ENCODE data around the gene ENAH. TPM values are rescaled to one million over a fixed set of nuclear protein-coding genes. Genes with fewer than 3 reads are reported as not detected.

The ENAH gene
- total RNA-seq, 1 donor from 2014 or later, result 749 TPM

DNA sequence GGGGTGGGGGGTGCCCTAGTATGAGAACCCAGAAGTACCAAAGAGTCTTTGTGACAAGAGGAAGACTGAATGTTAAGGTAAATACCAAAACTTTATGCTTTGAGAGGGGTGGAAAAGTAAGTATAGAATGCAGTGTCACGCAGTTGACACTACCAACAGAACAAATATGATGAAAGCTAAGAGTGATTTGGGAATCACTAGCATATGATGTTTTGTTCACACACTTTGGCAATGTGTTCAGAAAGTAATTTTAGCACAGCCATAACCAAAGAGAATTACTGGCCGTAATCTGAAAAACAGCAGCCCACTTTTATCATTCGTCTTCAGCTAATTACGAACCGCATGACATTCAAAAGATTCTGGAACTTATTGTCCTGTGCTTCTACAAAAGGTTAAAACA lies 59.5 kb downstream of the ENAH start:
- Mint-ChIP-seq H3K27me3 (ENCODE audit: low read depth, unreplicated experiment) (no peaks in the 10 kb centered on the region), H3K9me3 (ENCODE audit: unreplicated experiment) (no peaks in the 10 kb centered on the region), H3K4me1 (ENCODE audit: low read depth, unreplicated experiment) (peaks cover 61% of the 10 kb centered on the region), H3K36me3 (ENCODE audit: low read depth, unreplicated experiment) (peaks cover 10% of the 10 kb centered on the region), H3K27ac (ENCODE audit: unreplicated experiment) (no peak overlapping the region), H3K4me3 (ENCODE audit: unreplicated experiment) (no peak overlapping the region)
- Histone ChIP-seq H3K27me3 (ENCODE audit: insufficient read depth, low read length) (no peaks in the 10 kb centered on the region), H3K36me3 (ENCODE audit: insufficient read depth, low read length) (peaks cover 6% of the 10 kb centered on the region), H4K20me1 (ENCODE audit: insufficient read depth, low read length) (peaks cover 97% of the 10 kb centered on the region), H3K9me3 (ENCODE audit: insufficient read depth, low read depth, low read length) (no peaks in the 10 kb centered on the region), H3K4me2 (ENCODE audit: low read length) (no peak overlapping the region), H3K4me3 (ENCODE audit: insufficient read depth, low read depth, low read length) (no peak overlapping the region), H2AFZ (ENCODE audit: low read depth, low read length) (no peak overlapping the region), H3K27ac (ENCODE audit: low read depth, low read length) (no peak overlapping the region), H3K9ac (ENCODE audit: low read length) (no peak overlapping the region), H3K4me1 (ENCODE audit: insufficient read depth, low read length) (no peaks in the 10 kb centered on the region), H3K79me2 (ENCODE audit: insufficient read depth, low read length) (peaks cover 97% of the 10 kb centered on the region)
- FAIRE-seq, result no peak
- no peak for DNase-seq (ENCODE audit: low read depth)
- no peak for TF ChIP-seq EZH2 (IDR thresholded peaks at IDR 0.05; ENCODE audit: insufficient read depth, low read length)
- TF ChIP-seq, protein P1, sequence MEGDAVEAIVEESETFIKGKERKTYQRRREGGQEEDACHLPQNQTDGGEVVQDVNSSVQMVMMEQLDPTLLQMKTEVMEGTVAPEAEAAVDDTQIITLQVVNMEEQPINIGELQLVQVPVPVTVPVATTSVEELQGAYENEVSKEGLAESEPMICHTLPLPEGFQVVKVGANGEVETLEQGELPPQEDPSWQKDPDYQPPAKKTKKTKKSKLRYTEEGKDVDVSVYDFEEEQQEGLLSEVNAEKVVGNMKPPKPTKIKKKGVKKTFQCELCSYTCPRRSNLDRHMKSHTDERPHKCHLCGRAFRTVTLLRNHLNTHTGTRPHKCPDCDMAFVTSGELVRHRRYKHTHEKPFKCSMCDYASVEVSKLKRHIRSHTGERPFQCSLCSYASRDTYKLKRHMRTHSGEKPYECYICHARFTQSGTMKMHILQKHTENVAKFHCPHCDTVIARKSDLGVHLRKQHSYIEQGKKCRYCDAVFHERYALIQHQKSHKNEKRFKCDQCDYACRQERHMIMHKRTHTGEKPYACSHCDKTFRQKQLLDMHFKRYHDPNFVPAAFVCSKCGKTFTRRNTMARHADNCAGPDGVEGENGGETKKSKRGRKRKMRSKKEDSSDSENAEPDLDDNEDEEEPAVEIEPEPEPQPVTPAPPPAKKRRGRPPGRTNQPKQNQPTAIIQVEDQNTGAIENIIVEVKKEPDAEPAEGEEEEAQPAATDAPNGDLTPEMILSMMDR (IDR thresholded peaks at IDR 0.05; ENCODE audit: insufficient read depth, low read depth, low read length), result no peak

DNA sequence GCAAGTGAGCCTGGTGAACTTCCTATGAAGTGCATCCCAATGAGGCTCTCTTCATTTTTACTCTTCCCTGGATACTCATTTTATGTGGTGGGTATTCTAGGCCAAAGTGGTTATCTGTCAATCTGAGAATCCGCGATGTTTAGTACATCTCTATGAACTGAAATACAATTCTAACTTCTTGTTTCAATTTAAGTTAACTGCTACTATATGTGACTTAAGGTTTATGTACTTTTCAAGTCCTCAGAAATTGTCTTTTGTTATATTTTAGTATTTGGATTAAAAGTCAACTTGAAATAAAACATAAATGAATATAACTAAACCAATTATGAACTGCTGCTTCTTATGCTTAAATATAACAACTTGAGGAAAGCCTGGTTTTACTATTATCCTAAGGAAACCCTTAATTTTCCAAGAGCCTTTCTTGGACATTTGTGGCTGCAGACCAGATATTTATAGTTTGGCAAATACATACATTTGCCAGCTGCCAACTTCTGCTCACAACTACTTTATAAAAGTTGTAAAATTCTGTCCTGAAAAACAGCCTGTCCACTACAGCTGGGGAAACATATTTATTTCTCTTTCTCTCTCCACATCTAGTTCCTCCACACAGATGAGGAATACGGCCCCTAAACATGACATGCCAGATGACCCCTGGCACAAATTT lies 60.4 kb downstream of the ENAH start:
- Histone ChIP-seq H3K4me1 (ENCODE audit: insufficient read depth, low read length) (no peaks in the 10 kb centered on the region), H3K36me3 (ENCODE audit: insufficient read depth, low read length) (peaks cover 6% of the 10 kb centered on the region), H4K20me1 (ENCODE audit: insufficient read depth, low read length) (peaks cover 97% of the 10 kb centered on the region), H3K4me2 (ENCODE audit: low read length) (no peak overlapping the region), H3K9me3 (ENCODE audit: insufficient read depth, low read depth, low read length) (no peaks in the 10 kb centered on the region), H2AFZ (ENCODE audit: low read depth, low read length) (no peak overlapping the region), H3K4me3 (ENCODE audit: insufficient read depth, low read depth, low read length) (no peak overlapping the region), H3K27ac (ENCODE audit: low read depth, low read length) (no peak overlapping the region), H3K27me3 (ENCODE audit: insufficient read depth, low read length) (no peaks in the 10 kb centered on the region), H3K9ac (ENCODE audit: low read length) (no peak overlapping the region), H3K79me2 (ENCODE audit: insufficient read depth, low read length) (peaks cover 97% of the 10 kb centered on the region)
- Mint-ChIP-seq H3K9me3 (ENCODE audit: unreplicated experiment) (no peaks in the 10 kb centered on the region), H3K4me1 (ENCODE audit: low read depth, unreplicated experiment) (peaks cover 61% of the 10 kb centered on the region), H3K36me3 (ENCODE audit: low read depth, unreplicated experiment) (peaks cover 14% of the 10 kb centered on the region), H3K27ac (ENCODE audit: unreplicated experiment) (peak overlapping the region; percentile 63), H3K4me3 (ENCODE audit: unreplicated experiment) (peak overlapping the region; percentile 35), H3K27me3 (ENCODE audit: low read depth, unreplicated experiment) (no peaks in the 10 kb centered on the region)
- TF ChIP-seq, protein P1 (IDR thresholded peaks at IDR 0.05; ENCODE audit: insufficient read depth, low read depth, low read length), result no peak
- TF ChIP-seq EZH2 (IDR thresholded peaks at IDR 0.05; ENCODE audit: insufficient read depth, low read length), result no peak
- DNase-seq (ENCODE audit: low read depth), result no peak
- FAIRE-seq, result no peak

DNA sequence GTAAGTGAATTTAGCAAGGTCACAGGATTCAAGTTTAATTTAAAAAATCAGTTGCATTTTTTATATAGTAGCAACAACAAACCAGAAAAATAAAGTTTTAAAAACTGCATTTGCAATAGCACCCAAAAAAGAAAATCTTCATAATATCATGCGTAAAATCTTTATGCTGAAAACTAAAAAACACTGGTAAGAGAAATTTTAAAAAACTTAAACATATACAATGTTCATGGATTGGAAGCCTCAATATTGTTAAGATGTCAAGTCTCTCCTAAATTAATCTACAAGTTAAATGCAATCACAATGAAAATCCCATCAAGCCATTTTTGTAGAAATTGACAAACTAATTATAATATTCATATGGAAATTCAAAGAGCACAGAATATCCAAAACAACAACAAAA lies 65.6 kb downstream of the ENAH start:
- peak overlapping the region; percentile 69 for H3K4me3 Mint-ChIP-seq (ENCODE audit: unreplicated experiment)
- no peak overlapping the region for H3K27ac ChIP-seq (ENCODE audit: low read depth, low read length)
- H4K20me1 ChIP-seq (ENCODE audit: insufficient read depth, low read length), result peaks cover 98% of the 10 kb centered on the region
- H3K36me3 ChIP-seq (ENCODE audit: insufficient read depth, low read length), result no peaks in the 10 kb centered on the region
- no peaks in the 10 kb centered on the region for H3K9me3 ChIP-seq (ENCODE audit: insufficient read depth, low read depth, low read length)
- H3K9ac ChIP-seq (ENCODE audit: low read length), result no peak overlapping the region
- peaks cover 49% of the 10 kb centered on the region for H3K4me1 Mint-ChIP-seq (ENCODE audit: low read depth, unreplicated experiment)
- no peak for DNase-seq (ENCODE audit: low read depth)
- no peaks in the 10 kb centered on the region for H3K4me1 ChIP-seq (ENCODE audit: insufficient read depth, low read length)
- H3K27ac Mint-ChIP-seq (ENCODE audit: unreplicated experiment), result no peak overlapping the region
- H3K4me2 ChIP-seq (ENCODE audit: low read length), result no peak overlapping the region
- no peaks in the 10 kb centered on the region for H3K9me3 Mint-ChIP-seq (ENCODE audit: unreplicated experiment)
- TF ChIP-seq, protein P1 (IDR thresholded peaks at IDR 0.05; ENCODE audit: insufficient read depth, low read depth, low read length), result no peak
- no peak for TF ChIP-seq EZH2 (IDR thresholded peaks at IDR 0.05; ENCODE audit: insufficient read depth, low read length)
- peaks cover 9% of the 10 kb centered on the region for H3K36me3 Mint-ChIP-seq (ENCODE audit: low read depth, unreplicated experiment)
- peaks cover 98% of the 10 kb centered on the region for H3K79me2 ChIP-seq (ENCODE audit: insufficient read depth, low read length)
- H3K27me3 ChIP-seq (ENCODE audit: insufficient read depth, low read length), result no peaks in the 10 kb centered on the region
- H3K4me3 ChIP-seq (ENCODE audit: insufficient read depth, low read depth, low read length), result no peak overlapping the region
- no peaks in the 10 kb centered on the region for H3K27me3 Mint-ChIP-seq (ENCODE audit: low read depth, unreplicated experiment)
- H2AFZ ChIP-seq (ENCODE audit: low read depth, low read length), result no peak overlapping the region
- no peak for FAIRE-seq
